ENCODE data around the gene THADA.
"Not testable (repeated sequence)": the region's sequence is repeated elsewhere in the genome, so short reads cannot be mapped to it uniquely, and the experiment has no call there.

GRCh38 chr2:43548381-43548780, 47.5 kb downstream of the THADA start:
- TF ChIP-seq POLR2AphosphoS5, CTCF, EP300 (IDR thresholded peaks at IDR 0.05): not testable (repeated sequence)
